ENCODE measurements around the gene GRID2. TPM values are rescaled to one million over a fixed set of nuclear protein-coding genes. Genes with fewer than 3 reads are reported as not detected.

Gene GRID2
- total and polyA plus RNA-seq, 4 donors, result under 0.01 to 0.02 TPM; not detected in 2

DNA sequence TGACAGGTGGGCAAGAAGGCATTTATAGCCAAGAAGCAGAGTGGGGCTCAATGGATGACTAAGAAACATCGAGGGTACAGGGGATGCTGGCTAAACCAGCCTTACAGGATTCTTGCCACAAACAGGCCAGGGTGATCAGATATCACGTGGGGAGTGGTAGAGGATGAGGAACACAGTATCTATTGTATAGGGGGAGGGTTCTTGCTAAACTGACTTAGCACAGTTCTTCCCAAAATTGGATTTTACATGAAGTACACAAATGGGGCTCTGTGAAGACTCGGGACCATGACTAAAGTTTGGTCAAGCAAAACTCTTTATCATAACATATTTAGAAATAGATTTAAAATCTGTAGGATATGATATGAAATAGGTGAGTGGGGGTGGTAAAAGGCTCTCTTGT lies 1380.8 kb downstream of the GRID2 start:
- Histone ChIP-seq H3K27ac (ENCODE audit: low read depth in 1 of 2, low read length in 2 of 2) (no peak overlapping the region), H3K36me3 (ENCODE audit: control insufficient read depth in 4 of 4, insufficient read depth in 3 of 4, low read depth in 1 of 4, low read length in 3 of 4) (no peaks in the 10 kb centered on the region), H3K9ac (ENCODE audit: low read depth in 1 of 2, low read length in 2 of 2) (no peak overlapping the region), H3K27me3 (ENCODE audit: control insufficient read depth in 4 of 4, insufficient read depth in 4 of 4, low read length in 3 of 4) (peaks cover 0 to 2% (median 0%) of the 10 kb centered on the region in 4 donors), H3K4me3 (ENCODE audit: low read depth in 1 of 3, low read length in 3 of 3) (no peak overlapping the region), H3K9me3 (ENCODE audit: control insufficient read depth in 4 of 4, low read length in 3 of 4) (no peaks in the 10 kb centered on the region), H3K4me1 (ENCODE audit: control insufficient read depth in 4 of 4, insufficient read depth in 4 of 4, low read length in 3 of 4) (no peaks in the 10 kb centered on the region)
- DNase-seq (ENCODE audit: low spot score), result no peak
- TF ChIP-seq, protein P1, sequence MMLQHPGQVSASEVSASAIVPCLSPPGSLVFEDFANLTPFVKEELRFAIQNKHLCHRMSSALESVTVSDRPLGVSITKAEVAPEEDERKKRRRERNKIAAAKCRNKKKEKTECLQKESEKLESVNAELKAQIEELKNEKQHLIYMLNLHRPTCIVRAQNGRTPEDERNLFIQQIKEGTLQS (IDR thresholded peaks at IDR 0.05), result no peak
- no peak for TF ChIP-seq SP1 (IDR thresholded peaks at IDR 0.05)
- TF ChIP-seq HNF4G (IDR thresholded peaks at IDR 0.05), result no peak
- TF ChIP-seq, protein P2, sequence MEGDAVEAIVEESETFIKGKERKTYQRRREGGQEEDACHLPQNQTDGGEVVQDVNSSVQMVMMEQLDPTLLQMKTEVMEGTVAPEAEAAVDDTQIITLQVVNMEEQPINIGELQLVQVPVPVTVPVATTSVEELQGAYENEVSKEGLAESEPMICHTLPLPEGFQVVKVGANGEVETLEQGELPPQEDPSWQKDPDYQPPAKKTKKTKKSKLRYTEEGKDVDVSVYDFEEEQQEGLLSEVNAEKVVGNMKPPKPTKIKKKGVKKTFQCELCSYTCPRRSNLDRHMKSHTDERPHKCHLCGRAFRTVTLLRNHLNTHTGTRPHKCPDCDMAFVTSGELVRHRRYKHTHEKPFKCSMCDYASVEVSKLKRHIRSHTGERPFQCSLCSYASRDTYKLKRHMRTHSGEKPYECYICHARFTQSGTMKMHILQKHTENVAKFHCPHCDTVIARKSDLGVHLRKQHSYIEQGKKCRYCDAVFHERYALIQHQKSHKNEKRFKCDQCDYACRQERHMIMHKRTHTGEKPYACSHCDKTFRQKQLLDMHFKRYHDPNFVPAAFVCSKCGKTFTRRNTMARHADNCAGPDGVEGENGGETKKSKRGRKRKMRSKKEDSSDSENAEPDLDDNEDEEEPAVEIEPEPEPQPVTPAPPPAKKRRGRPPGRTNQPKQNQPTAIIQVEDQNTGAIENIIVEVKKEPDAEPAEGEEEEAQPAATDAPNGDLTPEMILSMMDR (IDR thresholded peaks at IDR 0.05; ENCODE audit: low read depth, low read length, missing input control), result no peak
- no peak for TF ChIP-seq RAD21 (IDR thresholded peaks at IDR 0.05)
- TF ChIP-seq EGR1 (IDR thresholded peaks at IDR 0.05; ENCODE audit: low read depth in 2 of 2), result no peak
- TF ChIP-seq HNF4A (conservative IDR thresholded peaks at IDR 0.05), result no peak
- no peak for TF ChIP-seq JUND (IDR thresholded peaks at IDR 0.05)
- TF ChIP-seq, protein P3, sequence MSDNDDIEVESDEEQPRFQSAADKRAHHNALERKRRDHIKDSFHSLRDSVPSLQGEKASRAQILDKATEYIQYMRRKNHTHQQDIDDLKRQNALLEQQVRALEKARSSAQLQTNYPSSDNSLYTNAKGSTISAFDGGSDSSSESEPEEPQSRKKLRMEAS (IDR thresholded peaks at IDR 0.05), result no peak
- no peak for TF ChIP-seq FOXA2 (IDR thresholded peaks at IDR 0.05)
- TF ChIP-seq GABPA (IDR thresholded peaks at IDR 0.05 in 1 of 2, conservative IDR thresholded peaks at IDR 0.05 in 1 of 2), result no peak
- no peak for TF ChIP-seq TAF1 (conservative IDR thresholded peaks at IDR 0.05)
- TF ChIP-seq, protein P4, sequence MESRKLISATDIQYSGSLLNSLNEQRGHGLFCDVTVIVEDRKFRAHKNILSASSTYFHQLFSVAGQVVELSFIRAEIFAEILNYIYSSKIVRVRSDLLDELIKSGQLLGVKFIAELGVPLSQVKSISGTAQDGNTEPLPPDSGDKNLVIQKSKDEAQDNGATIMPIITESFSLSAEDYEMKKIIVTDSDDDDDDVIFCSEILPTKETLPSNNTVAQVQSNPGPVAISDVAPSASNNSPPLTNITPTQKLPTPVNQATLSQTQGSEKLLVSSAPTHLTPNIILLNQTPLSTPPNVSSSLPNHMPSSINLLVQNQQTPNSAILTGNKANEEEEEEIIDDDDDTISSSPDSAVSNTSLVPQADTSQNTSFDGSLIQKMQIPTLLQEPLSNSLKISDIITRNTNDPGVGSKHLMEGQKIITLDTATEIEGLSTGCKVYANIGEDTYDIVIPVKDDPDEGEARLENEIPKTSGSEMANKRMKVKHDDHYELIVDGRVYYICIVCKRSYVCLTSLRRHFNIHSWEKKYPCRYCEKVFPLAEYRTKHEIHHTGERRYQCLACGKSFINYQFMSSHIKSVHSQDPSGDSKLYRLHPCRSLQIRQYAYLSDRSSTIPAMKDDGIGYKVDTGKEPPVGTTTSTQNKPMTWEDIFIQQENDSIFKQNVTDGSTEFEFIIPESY (IDR thresholded peaks at IDR 0.05), result no peak
- no peak for TF ChIP-seq NR2F2 (IDR thresholded peaks at IDR 0.05)
- TF ChIP-seq RXRA (IDR thresholded peaks at IDR 0.05), result no peak
- TF ChIP-seq FOXA1 (IDR thresholded peaks at IDR 0.05), result no peak
- TF ChIP-seq YY1 (IDR thresholded peaks at IDR 0.05), result no peak
- TF ChIP-seq, protein P5, sequence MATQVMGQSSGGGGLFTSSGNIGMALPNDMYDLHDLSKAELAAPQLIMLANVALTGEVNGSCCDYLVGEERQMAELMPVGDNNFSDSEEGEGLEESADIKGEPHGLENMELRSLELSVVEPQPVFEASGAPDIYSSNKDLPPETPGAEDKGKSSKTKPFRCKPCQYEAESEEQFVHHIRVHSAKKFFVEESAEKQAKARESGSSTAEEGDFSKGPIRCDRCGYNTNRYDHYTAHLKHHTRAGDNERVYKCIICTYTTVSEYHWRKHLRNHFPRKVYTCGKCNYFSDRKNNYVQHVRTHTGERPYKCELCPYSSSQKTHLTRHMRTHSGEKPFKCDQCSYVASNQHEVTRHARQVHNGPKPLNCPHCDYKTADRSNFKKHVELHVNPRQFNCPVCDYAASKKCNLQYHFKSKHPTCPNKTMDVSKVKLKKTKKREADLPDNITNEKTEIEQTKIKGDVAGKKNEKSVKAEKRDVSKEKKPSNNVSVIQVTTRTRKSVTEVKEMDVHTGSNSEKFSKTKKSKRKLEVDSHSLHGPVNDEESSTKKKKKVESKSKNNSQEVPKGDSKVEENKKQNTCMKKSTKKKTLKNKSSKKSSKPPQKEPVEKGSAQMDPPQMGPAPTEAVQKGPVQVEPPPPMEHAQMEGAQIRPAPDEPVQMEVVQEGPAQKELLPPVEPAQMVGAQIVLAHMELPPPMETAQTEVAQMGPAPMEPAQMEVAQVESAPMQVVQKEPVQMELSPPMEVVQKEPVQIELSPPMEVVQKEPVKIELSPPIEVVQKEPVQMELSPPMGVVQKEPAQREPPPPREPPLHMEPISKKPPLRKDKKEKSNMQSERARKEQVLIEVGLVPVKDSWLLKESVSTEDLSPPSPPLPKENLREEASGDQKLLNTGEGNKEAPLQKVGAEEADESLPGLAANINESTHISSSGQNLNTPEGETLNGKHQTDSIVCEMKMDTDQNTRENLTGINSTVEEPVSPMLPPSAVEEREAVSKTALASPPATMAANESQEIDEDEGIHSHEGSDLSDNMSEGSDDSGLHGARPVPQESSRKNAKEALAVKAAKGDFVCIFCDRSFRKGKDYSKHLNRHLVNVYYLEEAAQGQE (IDR thresholded peaks at IDR 0.05), result no peak
- WGBS, result 55% methylated on average over 3 of the region's 3 CpGs

Measured in liver (tissue), 9 donors.